Lower lobe of right lung (tissue), 2 donors: ENCODE results near the gene TMPRSS9. TPM values are rescaled to one million over a fixed set of nuclear protein-coding genes. Genes with fewer than 3 reads are reported as not detected.

ENCODE experiments used
- ATAC-seq, 2 donors: fragments of 200-7000 bp; cut with Tn5 transposase; one replicate each; pipeline ENCODE4 v1.9.1; 2020 to 2022; ENCODE audit warnings: mild to moderate bottlenecking in 2 of 2, moderate library complexity in 2 of 2
- DNase-seq: peaks from one replicate; pipeline ENCODE4 v3.0.0-alpha.2; 2020
- H3K27ac ChIP-seq: fragments of 200-600 bp; one replicate; pipeline ENCODE4 v1.8.0; 2022
- H3K27me3 ChIP-seq: fragments of 200-600 bp; one replicate; pipeline ENCODE4 v1.8.0; 2022; ENCODE audit warnings: low read depth
- H3K36me3 ChIP-seq: fragments of 200-600 bp; one replicate; pipeline ENCODE4 v1.8.0; 2022; ENCODE audit warnings: mild to moderate bottlenecking
- H3K4me1 ChIP-seq: fragments of 200-600 bp; one replicate; pipeline ENCODE4 v1.8.0; 2022
- H3K4me3 ChIP-seq: fragments of 200-600 bp; one replicate; pipeline ENCODE4 v1.8.0; 2022; ENCODE audit warnings: mild to moderate bottlenecking
- H3K9me3 ChIP-seq: fragments of 200-600 bp; one replicate; pipeline ENCODE4 v1.8.0; 2022
- intact Hi-C: fragments of 100-400 bp; cut with DNase I; formaldehyde crosslinking; loops from one replicate; pipeline ENCODE4 v1.11.0; 2022
- total RNA-seq: library from RNA; stranded (reverse); fragmentation: NEBNext Ultra II Directional; extraction: Animal tissue kit (Norgen Biotek cat#: 25700); gene quantifications from one replicate; pipeline ENCODE4 v1.2.1, GENCODE V29; 2021
- TF ChIP-seq, protein P1 (sequence below): fragments of 200-600 bp; IDR thresholded peaks from one replicate; pipeline ENCODE4 v1.8.0; 2022; ENCODE audit warnings: antibody characterized with exemption, mild to moderate bottlenecking
- donor health status: DM: no; HTN: yes; CAD: no; lungs with severe emphysema.

The TMPRSS9 gene
- total RNA-seq, 1 donor from 2014 or later, result not detected

DNA sequence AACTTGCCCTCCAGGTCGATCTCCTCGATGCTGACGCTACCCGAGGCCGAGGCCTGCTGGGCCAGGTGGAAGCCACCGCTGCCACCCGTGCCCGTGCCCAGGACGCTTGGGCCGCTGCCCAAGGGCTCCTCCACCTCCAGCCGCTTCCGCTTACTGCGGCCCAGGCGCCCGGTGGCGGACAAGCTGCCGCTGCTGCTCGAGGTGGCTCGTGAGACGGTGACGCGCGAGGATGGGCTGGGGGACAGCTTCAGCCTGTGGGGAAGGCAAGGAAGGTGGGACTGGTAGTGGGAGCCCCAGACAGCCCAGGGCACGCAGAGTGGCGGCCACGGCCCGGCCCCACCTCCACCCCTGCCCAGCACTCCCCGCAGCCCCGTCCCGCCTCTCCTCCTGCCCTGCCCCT is 73.8 kb downstream of the TMPRSS9 start:
- ATAC-seq (no peak), DNase-seq (no peak)
- Histone ChIP-seq H3K4me1 (peaks cover under 1% of the 10 kb centered on the region), H3K4me3 (no peak overlapping the region), H3K27ac (no peak overlapping the region), H3K27me3 (no peaks in the 10 kb centered on the region), H3K9me3 (no peaks in the 10 kb centered on the region), H3K36me3 (peaks cover 51% of the 10 kb centered on the region)
- TF ChIP-seq, protein P1, sequence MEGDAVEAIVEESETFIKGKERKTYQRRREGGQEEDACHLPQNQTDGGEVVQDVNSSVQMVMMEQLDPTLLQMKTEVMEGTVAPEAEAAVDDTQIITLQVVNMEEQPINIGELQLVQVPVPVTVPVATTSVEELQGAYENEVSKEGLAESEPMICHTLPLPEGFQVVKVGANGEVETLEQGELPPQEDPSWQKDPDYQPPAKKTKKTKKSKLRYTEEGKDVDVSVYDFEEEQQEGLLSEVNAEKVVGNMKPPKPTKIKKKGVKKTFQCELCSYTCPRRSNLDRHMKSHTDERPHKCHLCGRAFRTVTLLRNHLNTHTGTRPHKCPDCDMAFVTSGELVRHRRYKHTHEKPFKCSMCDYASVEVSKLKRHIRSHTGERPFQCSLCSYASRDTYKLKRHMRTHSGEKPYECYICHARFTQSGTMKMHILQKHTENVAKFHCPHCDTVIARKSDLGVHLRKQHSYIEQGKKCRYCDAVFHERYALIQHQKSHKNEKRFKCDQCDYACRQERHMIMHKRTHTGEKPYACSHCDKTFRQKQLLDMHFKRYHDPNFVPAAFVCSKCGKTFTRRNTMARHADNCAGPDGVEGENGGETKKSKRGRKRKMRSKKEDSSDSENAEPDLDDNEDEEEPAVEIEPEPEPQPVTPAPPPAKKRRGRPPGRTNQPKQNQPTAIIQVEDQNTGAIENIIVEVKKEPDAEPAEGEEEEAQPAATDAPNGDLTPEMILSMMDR, result no peak
- intact Hi-C loops, result no loop called here

DNA sequence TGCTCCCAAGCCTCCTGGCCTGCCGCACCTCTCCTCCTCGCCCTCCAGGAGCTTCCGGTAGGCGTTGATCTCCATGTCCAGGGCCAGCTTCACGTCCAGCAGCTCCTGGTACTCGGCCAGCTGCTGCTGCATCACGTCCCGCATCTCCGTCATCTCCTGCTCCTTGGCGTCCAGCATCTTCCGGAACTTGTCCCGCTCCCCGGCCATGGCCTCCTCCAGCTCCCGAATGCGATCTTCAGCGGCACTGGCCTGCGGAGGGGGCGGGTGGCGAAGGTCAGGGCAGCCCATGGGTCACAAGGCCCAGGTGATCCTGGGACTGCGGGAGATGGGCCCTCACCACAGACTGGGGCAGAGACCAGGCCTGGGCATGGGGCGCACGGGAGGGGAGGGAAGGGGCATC is 74.2 kb downstream of the TMPRSS9 start:
- H3K27ac ChIP-seq, result no peak overlapping the region
- TF ChIP-seq, protein P1, result no peak
- no peaks in the 10 kb centered on the region for H3K27me3 ChIP-seq
- intact Hi-C loops, result no loop called here
- DNase-seq (no peak), ATAC-seq (no peak)
- H3K4me3 ChIP-seq, result no peak overlapping the region
- H3K9me3 ChIP-seq, result no peaks in the 10 kb centered on the region
- H3K36me3 ChIP-seq, result peaks cover 51% of the 10 kb centered on the region
- no peaks in the 10 kb centered on the region for H3K4me1 ChIP-seq

DNA sequence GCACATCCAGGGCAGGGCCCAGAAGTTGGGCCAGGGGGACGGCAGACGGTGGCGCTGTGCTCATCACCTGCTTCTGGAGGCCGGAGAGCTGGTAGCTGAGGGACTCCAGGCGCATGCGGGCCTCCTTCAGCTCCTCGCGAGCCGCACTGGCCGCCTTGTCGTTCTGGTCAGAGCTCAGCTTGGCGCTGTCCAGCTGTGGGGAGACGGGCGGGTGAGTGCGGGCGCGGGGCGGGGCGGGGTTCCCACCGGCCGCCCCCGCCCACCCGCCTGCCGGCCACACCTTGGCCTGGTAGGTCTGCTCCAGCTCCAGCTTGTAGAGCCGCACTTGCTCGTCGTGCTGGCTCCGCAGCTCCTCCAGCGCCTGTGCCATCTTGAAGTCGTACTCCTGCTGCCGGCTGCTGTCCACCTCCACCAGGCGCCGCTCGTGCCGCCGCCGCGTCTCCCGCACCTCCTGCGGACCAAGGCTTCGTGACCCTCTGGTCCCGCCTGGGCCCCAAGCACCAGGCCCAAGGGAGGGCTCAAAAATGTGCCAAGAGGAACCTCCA is 74.7 kb downstream of the TMPRSS9 start:
- Histone ChIP-seq H3K9me3 (no peaks in the 10 kb centered on the region), H3K4me3 (no peak overlapping the region), H3K27ac (no peak overlapping the region), H3K4me1 (no peaks in the 10 kb centered on the region), H3K36me3 (peaks cover 51% of the 10 kb centered on the region), H3K27me3 (no peaks in the 10 kb centered on the region)
- DNase-seq (no peak), ATAC-seq (no peak)
- TF ChIP-seq, protein P1, result no peak
- intact Hi-C loops, result no loop called here

DNA sequence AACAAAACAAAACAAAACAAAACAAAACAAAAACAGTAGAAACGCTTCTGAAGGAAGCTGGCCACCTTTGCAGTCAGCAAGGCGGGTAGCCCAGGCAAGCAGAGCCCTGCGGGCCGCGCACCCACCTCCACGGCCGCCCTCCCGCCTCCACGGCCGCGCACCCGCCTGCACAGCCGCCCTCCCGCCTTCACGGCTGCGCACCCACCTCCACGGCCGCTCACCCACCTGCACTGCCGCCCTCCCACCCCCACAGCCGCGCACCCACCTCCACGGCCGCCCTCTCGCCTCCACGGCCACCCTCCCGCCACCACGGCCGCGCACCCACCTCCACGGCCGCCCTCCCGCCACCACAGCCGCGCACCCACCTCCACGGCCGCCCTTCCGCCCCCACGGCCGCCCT is 76.3 kb downstream of the TMPRSS9 start:
- Histone ChIP-seq H3K4me3 (no peak overlapping the region), H3K4me1 (no peaks in the 10 kb centered on the region), H3K9me3 (no peaks in the 10 kb centered on the region), H3K27me3 (no peaks in the 10 kb centered on the region), H3K36me3 (peaks cover 43% of the 10 kb centered on the region), H3K27ac (no peak overlapping the region)
- intact Hi-C loops, result no loop called here
- TF ChIP-seq, protein P1, result no peak
- ATAC-seq, result no peak
- no peak for DNase-seq

DNA sequence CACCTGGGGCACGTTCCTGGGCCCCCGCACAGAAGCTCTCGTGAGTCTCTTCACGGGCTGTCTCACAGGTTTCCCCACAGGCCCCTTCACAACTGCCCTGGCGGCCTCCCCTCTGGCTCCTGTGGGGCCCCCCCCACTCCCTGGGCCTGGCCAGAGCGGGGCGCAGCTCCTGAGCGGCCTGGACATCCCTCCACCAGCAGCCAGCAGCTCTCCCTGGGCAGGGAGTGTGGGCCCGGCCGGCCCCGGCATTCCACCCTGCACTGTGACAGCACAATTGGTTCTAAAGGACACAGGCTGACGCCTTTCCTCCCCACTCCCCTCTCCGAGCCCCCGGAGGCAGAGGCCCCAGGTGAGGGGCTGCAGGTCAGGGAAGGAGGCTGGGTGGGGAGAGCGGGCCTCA is 76.9 kb downstream of the TMPRSS9 start:
- Histone ChIP-seq H3K4me1 (no peaks in the 10 kb centered on the region), H3K36me3 (peaks cover 43% of the 10 kb centered on the region), H3K4me3 (no peak overlapping the region), H3K9me3 (no peaks in the 10 kb centered on the region), H3K27me3 (no peaks in the 10 kb centered on the region), H3K27ac (no peak overlapping the region)
- intact Hi-C loops, result no loop called here
- ATAC-seq, result no peak
- DNase-seq, result no peak
- TF ChIP-seq, protein P1, result no peak

DNA sequence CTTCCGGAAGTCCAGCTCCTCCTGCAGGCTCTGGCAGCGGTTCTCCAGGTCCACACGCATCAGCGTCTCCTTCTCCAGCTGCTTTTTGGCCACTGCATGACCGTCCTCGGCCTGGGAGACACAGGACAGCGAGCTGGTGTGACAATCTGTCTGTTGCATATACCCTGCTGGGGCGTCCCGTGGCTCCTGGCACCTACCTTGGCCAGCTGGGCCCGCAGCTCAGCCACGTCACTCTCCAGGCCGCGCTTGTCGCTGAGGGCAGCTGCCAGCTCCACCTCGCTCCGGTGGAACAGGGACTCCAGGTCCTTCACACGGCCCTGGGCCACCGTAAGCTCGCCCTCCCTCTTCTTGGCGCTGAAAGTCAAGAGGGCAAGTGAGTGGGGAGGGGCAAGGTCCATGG is 78.1 kb downstream of the TMPRSS9 start:
- Histone ChIP-seq H3K4me3 (no peak overlapping the region), H3K9me3 (no peaks in the 10 kb centered on the region), H3K27me3 (no peaks in the 10 kb centered on the region), H3K36me3 (peaks cover 52% of the 10 kb centered on the region), H3K4me1 (no peaks in the 10 kb centered on the region), H3K27ac (no peak overlapping the region)
- intact Hi-C loops, result no loop called here
- DNase-seq (no peak), ATAC-seq (no peak)
- TF ChIP-seq, protein P1, result no peak
